ENCODE measurements around the gene ZNF865. TPM values are rescaled to one million over a fixed set of nuclear protein-coding genes. Genes with fewer than 3 reads are reported as not detected.

ZNF865 gene
- total RNA-seq, 1 experiment from 2014 or later: 13.2 TPM

DNA sequence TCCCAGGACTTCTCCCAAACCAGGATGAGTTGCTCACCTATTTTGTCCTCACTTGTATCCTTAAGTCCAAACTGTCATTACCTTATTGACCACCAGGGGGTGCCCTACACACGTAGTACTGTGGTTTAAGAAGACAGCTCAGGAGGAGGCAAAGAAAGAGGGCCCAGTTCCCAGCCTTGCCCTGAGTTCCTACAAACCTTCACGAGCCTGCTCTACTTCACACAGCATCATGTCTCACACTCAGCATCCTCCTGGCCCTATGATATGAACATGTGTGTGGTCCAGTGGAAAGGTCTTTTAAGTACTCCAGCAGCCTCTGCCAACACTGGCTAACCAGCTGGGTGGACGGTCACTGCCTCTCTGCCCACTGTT is 27.0 kb downstream of the ZNF865 start:
- H3K27me3 Mint-ChIP-seq (ENCODE audit: insufficient read depth, unreplicated experiment): no peaks in the 10 kb centered on the region
- intact Hi-C loops (cut with micrococcal nuclease; ENCODE audit: unreplicated experiment): loop anchor here (1.0 to 10.0 kb wide), 3 partner anchors 8 to 248 kb away; partner anchors contain the start of genes RPL28 and TMEM238
- peaks cover 41% of the 10 kb centered on the region for H3K36me3 Mint-ChIP-seq (ENCODE audit: insufficient read depth, unreplicated experiment)
- peak; percentile 93 for DNase-seq
- TF ChIP-seq, protein P1, sequence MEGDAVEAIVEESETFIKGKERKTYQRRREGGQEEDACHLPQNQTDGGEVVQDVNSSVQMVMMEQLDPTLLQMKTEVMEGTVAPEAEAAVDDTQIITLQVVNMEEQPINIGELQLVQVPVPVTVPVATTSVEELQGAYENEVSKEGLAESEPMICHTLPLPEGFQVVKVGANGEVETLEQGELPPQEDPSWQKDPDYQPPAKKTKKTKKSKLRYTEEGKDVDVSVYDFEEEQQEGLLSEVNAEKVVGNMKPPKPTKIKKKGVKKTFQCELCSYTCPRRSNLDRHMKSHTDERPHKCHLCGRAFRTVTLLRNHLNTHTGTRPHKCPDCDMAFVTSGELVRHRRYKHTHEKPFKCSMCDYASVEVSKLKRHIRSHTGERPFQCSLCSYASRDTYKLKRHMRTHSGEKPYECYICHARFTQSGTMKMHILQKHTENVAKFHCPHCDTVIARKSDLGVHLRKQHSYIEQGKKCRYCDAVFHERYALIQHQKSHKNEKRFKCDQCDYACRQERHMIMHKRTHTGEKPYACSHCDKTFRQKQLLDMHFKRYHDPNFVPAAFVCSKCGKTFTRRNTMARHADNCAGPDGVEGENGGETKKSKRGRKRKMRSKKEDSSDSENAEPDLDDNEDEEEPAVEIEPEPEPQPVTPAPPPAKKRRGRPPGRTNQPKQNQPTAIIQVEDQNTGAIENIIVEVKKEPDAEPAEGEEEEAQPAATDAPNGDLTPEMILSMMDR (IDR thresholded peaks at IDR 0.05; ENCODE audit: insufficient read depth in 1 of 2, low read depth in 1 of 2, low read length in 1 of 2, severe bottlenecking in 1 of 2, unreplicated experiment in 1 of 2): peak; percentile 88
- no peaks in the 10 kb centered on the region for H3K36me3 ChIP-seq (ENCODE audit: control insufficient read depth, insufficient read depth, low read length)
- ChIA-PET POLR2A (interaction anchor here (0.5 to 1.7 kb wide), 6 partner anchors 8 to 156 kb away, joined by 3 to 12 read pairs (median 4); partner anchors contain the start of genes FIZ1 and ZNF784), CTCF (interaction anchor here (0.5 to 2.3 kb wide), 24 partner anchors 8 to 1084 kb away, joined by 3 to 18 read pairs (median 5); partner anchors contain the start of genes FIZ1, HSPBP1, ISOC2 and PTPRH)
- peaks cover 7% of the 10 kb centered on the region for H3K4me1 ChIP-seq
- H3K4me3 ChIP-seq (ENCODE audit: low read depth, low read length): no peak overlapping the region
- H3K9me3 ChIP-seq: no peaks in the 10 kb centered on the region
- H3K27me3 ChIP-seq (replicated peaks; ENCODE audit: control insufficient read depth, insufficient read depth, low read length): no peaks in the 10 kb centered on the region
- H3K9me3 Mint-ChIP-seq (ENCODE audit: unreplicated experiment): no peaks in the 10 kb centered on the region
- H3K4me3 Mint-ChIP-seq (ENCODE audit: unreplicated experiment): peak overlapping the region; percentile 30
- peak overlapping the region; percentile 3 for H3K27ac Mint-ChIP-seq (ENCODE audit: unreplicated experiment)
- H3K4me1 Mint-ChIP-seq (ENCODE audit: low read depth, unreplicated experiment): peaks cover 30% of the 10 kb centered on the region
- no TSS peak for BruUV-seq (replicated peaks)

GRCh38 chr19:55633861-55634260 is 28.4 kb downstream of the ZNF865 start:
- intact Hi-C loops (cut with micrococcal nuclease; ENCODE audit: unreplicated experiment): loop anchor here (2.0 to 10.0 kb wide), 3 partner anchors 53 to 249 kb away; partner anchors contain the start of genes RPL28, TMEM238 and ZNF579
- TF ChIP-seq, protein P1 (IDR thresholded peaks at IDR 0.05; ENCODE audit: insufficient read depth in 1 of 2, low read depth in 1 of 2, low read length in 1 of 2, severe bottlenecking in 1 of 2, unreplicated experiment in 1 of 2): no peak
- POLR2A ChIA-PET: interaction anchor here (0.7 to 1.3 kb wide), 3 partner anchors 9 to 295 kb away, joined by 5 to 12 read pairs (median 9); partner anchors contain the start of gene ZNF581

GRCh38 chr19:55635334-55635717 is 29.9 kb downstream of the ZNF865 start:
- BruUV-seq (replicated peaks): no TSS peak
- Histone ChIP-seq H3K9me3 (no peaks in the 10 kb centered on the region), H3K27me3 (replicated peaks; ENCODE audit: control insufficient read depth, insufficient read depth, low read length) (no peaks in the 10 kb centered on the region), H3K4me3 (ENCODE audit: low read depth, low read length) (peak overlapping the region; percentile 74), H3K36me3 (ENCODE audit: control insufficient read depth, insufficient read depth, low read length) (0 out of 2 replicates have a peak, but pooled peaks cover 2% of the 10 kb centered on the region), H3K4me1 (peaks cover 16% of the 10 kb centered on the region)
- Mint-ChIP-seq H3K36me3 (ENCODE audit: insufficient read depth, unreplicated experiment) (peaks cover 63% of the 10 kb centered on the region), H3K9me3 (ENCODE audit: unreplicated experiment) (no peaks in the 10 kb centered on the region), H3K27ac (ENCODE audit: unreplicated experiment) (peak overlapping the region; percentile 97), H3K4me3 (ENCODE audit: unreplicated experiment) (peak overlapping the region; percentile 91), H3K27me3 (ENCODE audit: insufficient read depth, unreplicated experiment) (no peaks in the 10 kb centered on the region), H3K4me1 (ENCODE audit: low read depth, unreplicated experiment) (peaks cover 36% of the 10 kb centered on the region)
- intact Hi-C loops (cut with micrococcal nuclease; ENCODE audit: unreplicated experiment): loop anchor here (2.0 to 10.0 kb wide), 2 partner anchors 55 to 251 kb away; partner anchors contain the start of genes RPL28, TMEM238 and ZNF579
- no peak for DNase-seq
- CTCF ChIA-PET: interaction anchor here (0.8 to 0.9 kb wide), 4 partner anchors 19 to 132 kb away, joined by 3 to 4 read pairs (median 4); no protein-coding TSS in a partner anchor
- TF ChIP-seq, protein P1 (IDR thresholded peaks at IDR 0.05; ENCODE audit: insufficient read depth in 1 of 2, low read depth in 1 of 2, low read length in 1 of 2, severe bottlenecking in 1 of 2, unreplicated experiment in 1 of 2): no peak
- POLR2A ChIA-PET: interaction anchor here (0.7 to 1.3 kb wide), 2 partner anchors 8 to 11 kb away, joined by 5 to 6 read pairs; partner anchors contain the start of genes ZNF581 and ZNF784

More at GRCh38 chr19:55633861-55634260, 28.4 kb downstream of the ZNF865 start:
- Histone ChIP-seq H3K27me3 (replicated peaks; ENCODE audit: control insufficient read depth, insufficient read depth, low read length) (no peaks in the 10 kb centered on the region), H3K4me3 (ENCODE audit: low read depth, low read length) (no peak overlapping the region), H3K9me3 (no peaks in the 10 kb centered on the region), H3K36me3 (ENCODE audit: control insufficient read depth, insufficient read depth, low read length) (0 out of 2 replicates have a peak, but pooled peaks cover 2% of the 10 kb centered on the region), H3K4me1 (peaks cover 7% of the 10 kb centered on the region)
- BruUV-seq (replicated peaks): no TSS peak
- H3K4me3 Mint-ChIP-seq (ENCODE audit: unreplicated experiment): no peak overlapping the region
- no peak for DNase-seq
- H3K27ac Mint-ChIP-seq (ENCODE audit: unreplicated experiment): peak overlapping the region; percentile 97
- H3K36me3 Mint-ChIP-seq (ENCODE audit: insufficient read depth, unreplicated experiment): peaks cover 52% of the 10 kb centered on the region
- CTCF ChIA-PET: interaction anchor here (0.8 to 2.0 kb wide), 4 partner anchors 9 to 531 kb away, joined by 3 to 14 read pairs (median 9); partner anchors contain the start of genes U2AF2 and ZNF581
- no peaks in the 10 kb centered on the region for H3K27me3 Mint-ChIP-seq (ENCODE audit: insufficient read depth, unreplicated experiment)
- peaks cover 31% of the 10 kb centered on the region for H3K4me1 Mint-ChIP-seq (ENCODE audit: low read depth, unreplicated experiment)
- no peaks in the 10 kb centered on the region for H3K9me3 Mint-ChIP-seq (ENCODE audit: unreplicated experiment)
